Thyroid gland (tissue), 4 donors: ENCODE data around the gene GATA6.

Experiments
- CTCF ChIP-seq, 6 experiments: fragments of 200-600 bp in 3 of 6; fragments of 450-650 bp in 3 of 6; sonication (generic) in 3 of 6; IDR thresholded peaks; one replicate each; pipeline ENCODE4 v1.5.1; 2016 to 2019; ENCODE audit warnings: antibody characterized with exemption in 6 of 6, mild to moderate bottlenecking in 2 of 6, inconsistent platforms in 1 of 6, moderate library complexity in 1 of 6
- POLR2A ChIP-seq, 2 donors: fragments of 450-650 bp; IDR thresholded peaks; one replicate each; pipeline ENCODE4 v1.6.1; 2017; ENCODE audit warnings: antibody characterized with exemption in 2 of 2, mild to moderate bottlenecking in 2 of 2, moderate library complexity in 1 of 2

- no peak for TF ChIP-seq POLR2A (IDR thresholded peaks at IDR 0.05)
- no peak for TF ChIP-seq CTCF (IDR thresholded peaks at IDR 0.05)
Observed at GRCh38 chr18:22203035-22203434, 33.6 kb downstream of the GATA6 start.
